Ramos (cell line): ENCODE measurements around the gene GMDS.

Source experiments
- in situ Hi-C: fragments of 300-500 bp; cut with MboI; formaldehyde crosslinking; loops from one replicate; pipeline ENCODE4 v1.14.3; 2022; ENCODE audit warnings: low sequenced_read_pairs; ENCODE audit not compliant: unreplicated experiment

GMDS gene

GRCh38 chr6:2213086-2213485, 32.3 kb downstream of the GMDS start:
- in situ Hi-C loops: loop anchor here (10.0 kb wide), 1 partner anchor 132 kb away; no protein-coding TSS in a partner anchor

GRCh38 chr6:2209226-2209809, 36.1 kb downstream of the GMDS start:
- in situ Hi-C loops: no loop called here

GRCh38 chr6:2208468-2208867, 36.9 kb downstream of the GMDS start:
- in situ Hi-C loops: no loop called here

GRCh38 chr6:2205396-2205795, 40.0 kb downstream of the GMDS start:
- in situ Hi-C loops: no loop called here

- in situ Hi-C loops: no loop called here
Observed at GRCh38 chr6:2204272-2204671, 41.1 kb downstream of the GMDS start.

GRCh38 chr6:2203264-2203663, 42.1 kb downstream of the GMDS start:
- in situ Hi-C loops: no loop called here

- in situ Hi-C loops: no loop called here
Observed at GRCh38 chr6:2197984-2198383, 47.4 kb downstream of the GMDS start.

GRCh38 chr6:2197177-2197671, 48.2 kb downstream of the GMDS start:
- in situ Hi-C loops: no loop called here

- in situ Hi-C loops: no loop called here
Observed at GRCh38 chr6:2196079-2196679, 49.2 kb downstream of the GMDS start.

GRCh38 chr6:2194643-2195042, 50.8 kb downstream of the GMDS start:
- in situ Hi-C loops: no loop called here

GRCh38 chr6:2193931-2194330, 51.5 kb downstream of the GMDS start:
- in situ Hi-C loops: no loop called here

- in situ Hi-C loops: no loop called here
Observed at GRCh38 chr6:2192976-2193375, 52.4 kb downstream of the GMDS start.

GRCh38 chr6:2191390-2191740, 54.0 kb downstream of the GMDS start:
- in situ Hi-C loops: no loop called here

- in situ Hi-C loops: no loop called here
Observed at GRCh38 chr6:2190661-2191389, 54.6 kb downstream of the GMDS start.

- in situ Hi-C loops: no loop called here
Observed at GRCh38 chr6:2188856-2189384, 56.5 kb downstream of the GMDS start.

GRCh38 chr6:2188397-2188796, 57.0 kb downstream of the GMDS start:
- in situ Hi-C loops: no loop called here

GRCh38 chr6:2187826-2188225, 57.6 kb downstream of the GMDS start:
- in situ Hi-C loops: no loop called here

- in situ Hi-C loops: no loop called here
Observed at GRCh38 chr6:2186516-2186915, 58.9 kb downstream of the GMDS start.

GRCh38 chr6:2185466-2185865, 59.9 kb downstream of the GMDS start:
- in situ Hi-C loops: no loop called here

GRCh38 chr6:2184700-2185455, 60.5 kb downstream of the GMDS start:
- in situ Hi-C loops: no loop called here

GRCh38 chr6:2183752-2184151, 61.7 kb downstream of the GMDS start:
- in situ Hi-C loops: no loop called here
